CD14-positive monocyte (primary cell): ENCODE results near the gene SCUBE1. TPM values are rescaled to one million over a fixed set of nuclear protein-coding genes. Genes with fewer than 3 reads are reported as not detected.

Experiments
- DNase-seq, 3 donors: peaks; one replicate each; pipeline ENCODE4 v3.0.0-alpha.2; 2011 to 2022
- H2AFZ ChIP-seq: 2 replicates; pipeline ENCODE4 v1.6.0; 2012; ENCODE audit warnings: mild to moderate bottlenecking, low read depth, low read length, inconsistent platforms; ENCODE audit not compliant: insufficient read depth, poor library complexity, severe bottlenecking
- H3K27ac ChIP-seq, 2 donors: 1 replicate in 1 of 2; 2 replicates in 1 of 2; pipeline ENCODE4 v1.5.1; 2012 to 2013; ENCODE audit warnings: low read length in 2 of 2, control low read depth in 1 of 2, inconsistent platforms in 1 of 2, low read depth in 1 of 2, mild to moderate bottlenecking in 1 of 2
- H3K27me3 ChIP-seq, 2 donors: one replicate each; pipeline versions ENCODE4 v1.6.0 to v1.6.1; 2011 to 2013; ENCODE audit warnings: low read length in 2 of 2; ENCODE audit not compliant: control insufficient read depth in 2 of 2, insufficient read depth in 2 of 2
- H3K36me3 ChIP-seq, 2 donors: replicated peaks in 1 of 2; 1 replicate in 1 of 2; 2 replicates in 1 of 2; pipeline versions ENCODE4 v1.5.1 to v1.6.1; 2012 to 2013; ENCODE audit warnings: low read length in 2 of 2, control low read depth in 1 of 2, inconsistent platforms in 1 of 2, mild to moderate bottlenecking in 1 of 2; ENCODE audit not compliant: insufficient read depth in 2 of 2, control insufficient read depth in 1 of 2
- H3K4me1 ChIP-seq, 2 donors: 1 replicate in 1 of 2; 2 replicates in 1 of 2; pipeline versions ENCODE4 v1.5.1 to v1.6.1; 2012 to 2013; ENCODE audit warnings: low read length in 2 of 2, control low read depth in 1 of 2, inconsistent platforms in 1 of 2, mild to moderate bottlenecking in 1 of 2, moderate library complexity in 1 of 2; ENCODE audit not compliant: insufficient read depth in 2 of 2, control insufficient read depth in 1 of 2
- H3K4me2 ChIP-seq: replicated peaks from 2 replicates; pipeline ENCODE3; 2012; ENCODE audit warnings: low read length, moderate library complexity, mild to moderate bottlenecking; ENCODE audit not compliant: poor library complexity, severe bottlenecking; ENCODE audit errors: extremely low read depth
- H3K4me3 ChIP-seq, 3 experiments: fragments of 200-600 bp in 1 of 3; sonication (generic) in 1 of 3; replicated peaks in 1 of 3; 1 replicate in 2 of 3; 2 replicates in 1 of 3; pipeline ENCODE4 v1.5.1; 2011 to 2013; ENCODE audit warnings: low read length in 3 of 3, mild to moderate bottlenecking in 3 of 3, control low read depth in 2 of 3, low read depth in 2 of 3, inconsistent platforms in 1 of 3, moderate library complexity in 1 of 3
- H3K79me2 ChIP-seq: 2 replicates; pipeline ENCODE4 v1.6.0; 2012; ENCODE audit warnings: mild to moderate bottlenecking, control low read depth, inconsistent platforms, low read length, moderate library complexity; ENCODE audit not compliant: insufficient read depth
- H3K9ac ChIP-seq: 2 replicates; pipeline ENCODE4 v1.6.0; 2017; ENCODE audit warnings: low read length, mild to moderate bottlenecking; ENCODE audit not compliant: insufficient read depth, poor library complexity, severe bottlenecking
- H3K9me3 ChIP-seq, 2 donors: replicated peaks in 1 of 2; 1 replicate in 1 of 2; 2 replicates in 1 of 2; pipeline versions ENCODE4 v1.5.1 to v1.6.1; 2012 to 2013; ENCODE audit warnings: low read length in 2 of 2, control low read depth in 1 of 2; ENCODE audit not compliant: control insufficient read depth in 1 of 2, insufficient read depth in 1 of 2
- H4K20me1 ChIP-seq: 2 replicates; pipeline ENCODE4 v1.6.0; 2012; ENCODE audit warnings: mild to moderate bottlenecking, low read length, control low read depth, moderate library complexity; ENCODE audit not compliant: insufficient read depth
- H3K27ac Mint-ChIP-seq, 7 donors: one replicate each; pipeline ENCODE4 v1.8.0; 2020; ENCODE audit warnings: mild to moderate bottlenecking in 7 of 7, mixed read lengths in 7 of 7, moderate library complexity in 6 of 7, inconsistent platforms in 2 of 7
- H3K27me3 Mint-ChIP-seq, 3 donors: one replicate each; pipeline ENCODE4 v1.8.0; 2021 to 2022; ENCODE audit warnings: low read depth in 3 of 3, mild to moderate bottlenecking in 3 of 3, mixed read lengths in 3 of 3, moderate library complexity in 3 of 3, inconsistent platforms in 1 of 3
- H3K36me3 Mint-ChIP-seq, 2 donors: one replicate each; pipeline ENCODE4 v1.8.0; 2020; ENCODE audit warnings: mixed read lengths in 2 of 2, inconsistent platforms in 1 of 2, mild to moderate bottlenecking in 1 of 2
- H3K4me1 Mint-ChIP-seq: one replicate; pipeline ENCODE4 v1.8.0; 2020; ENCODE audit warnings: mild to moderate bottlenecking, mixed read lengths
- H3K4me3 Mint-ChIP-seq, 2 donors: one replicate each; pipeline ENCODE4 v1.8.0; 2020; ENCODE audit warnings: mild to moderate bottlenecking in 2 of 2, mixed read lengths in 2 of 2, moderate library complexity in 1 of 2
- H3K9me3 Mint-ChIP-seq, 7 donors: one replicate each; pipeline ENCODE4 v1.8.0; 2020 to 2022; ENCODE audit warnings: mixed read lengths in 7 of 7, mild to moderate bottlenecking in 6 of 7, moderate library complexity in 6 of 7, inconsistent platforms in 2 of 7
- WGBS: methylation state at CpG from one replicate; pipeline ENCODE4 v1.1.5; 2013; ENCODE audit warnings: missing lambda C conversion rate; ENCODE audit not compliant: insufficient coverage; 5-methylcytosine and 5-hydroxymethylcytosine counted together
- intact Hi-C, 2 donors: fragments of 100-400 bp; cut with micrococcal nuclease; formaldehyde crosslinking; loops; one replicate each; pipeline versions ENCODE4 v1.15.0 to v1.15.1; 2023
- polyA plus RNA-seq, 3 donors: library from polyadenylated mRNA; depleted of rRNA in 1 of 3; unstranded in 2 of 3; stranded (reverse) in 1 of 3; fragments of 300-500 nt in 2 of 3; fragments of >200 nt in 1 of 3; fragmentation: Illumina TruSeq in 2 of 3; gene quantifications; 1 replicate in 2 of 3; 2 replicates in 1 of 3; pipeline ENCODE4 v1.2.3, GENCODE V29; 2012 to 2021
- TF ChIP-seq, protein P1 (sequence below): fragments of 200-600 bp; IDR thresholded peaks from one replicate; pipeline ENCODE4 v1.8.0; 2022; ENCODE audit warnings: antibody characterized with exemption, mild to moderate bottlenecking

SCUBE1 gene
- polyA plus RNA-seq, 3 donors: 0.20 to 0.32 (median 0.26) TPM

DNA sequence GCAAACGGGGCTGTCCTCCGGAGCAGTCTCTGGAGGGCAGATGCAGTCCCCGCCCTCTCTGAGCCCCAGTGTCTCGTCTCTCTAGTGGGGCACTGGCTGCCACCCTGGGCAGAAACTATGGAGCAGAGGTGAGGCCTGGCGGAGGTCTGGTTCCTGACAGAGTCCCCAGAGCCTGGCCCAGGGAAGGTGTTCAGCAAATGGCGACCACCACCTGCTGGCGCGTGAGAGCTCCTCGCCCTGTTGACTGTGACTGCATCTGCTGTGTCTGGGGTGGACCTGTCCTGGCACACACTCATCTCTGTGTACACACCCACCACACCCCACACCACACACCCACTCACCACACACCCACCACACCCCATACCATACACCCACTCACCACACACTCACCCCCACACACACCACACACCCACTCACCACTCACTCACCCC lies 137.9 kb downstream of the SCUBE1 start:
- peaks cover 0 to 4% (median 0%) of the 10 kb centered on the region in 7 donors for H3K9me3 Mint-ChIP-seq
- peaks cover 2% of the 10 kb centered on the region for H3K4me1 Mint-ChIP-seq
- peaks cover 0 to 10% (median 2%) of the 10 kb centered on the region in 3 donors for H3K27me3 Mint-ChIP-seq
- TF ChIP-seq, protein P1, sequence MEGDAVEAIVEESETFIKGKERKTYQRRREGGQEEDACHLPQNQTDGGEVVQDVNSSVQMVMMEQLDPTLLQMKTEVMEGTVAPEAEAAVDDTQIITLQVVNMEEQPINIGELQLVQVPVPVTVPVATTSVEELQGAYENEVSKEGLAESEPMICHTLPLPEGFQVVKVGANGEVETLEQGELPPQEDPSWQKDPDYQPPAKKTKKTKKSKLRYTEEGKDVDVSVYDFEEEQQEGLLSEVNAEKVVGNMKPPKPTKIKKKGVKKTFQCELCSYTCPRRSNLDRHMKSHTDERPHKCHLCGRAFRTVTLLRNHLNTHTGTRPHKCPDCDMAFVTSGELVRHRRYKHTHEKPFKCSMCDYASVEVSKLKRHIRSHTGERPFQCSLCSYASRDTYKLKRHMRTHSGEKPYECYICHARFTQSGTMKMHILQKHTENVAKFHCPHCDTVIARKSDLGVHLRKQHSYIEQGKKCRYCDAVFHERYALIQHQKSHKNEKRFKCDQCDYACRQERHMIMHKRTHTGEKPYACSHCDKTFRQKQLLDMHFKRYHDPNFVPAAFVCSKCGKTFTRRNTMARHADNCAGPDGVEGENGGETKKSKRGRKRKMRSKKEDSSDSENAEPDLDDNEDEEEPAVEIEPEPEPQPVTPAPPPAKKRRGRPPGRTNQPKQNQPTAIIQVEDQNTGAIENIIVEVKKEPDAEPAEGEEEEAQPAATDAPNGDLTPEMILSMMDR: no peak
- H3K79me2 ChIP-seq: no peaks in the 10 kb centered on the region
- H3K4me2 ChIP-seq: no peak overlapping the region
- no peak overlapping the region for H2AFZ ChIP-seq
- H3K27me3 ChIP-seq: no peaks in the 10 kb centered on the region
- no peaks in the 10 kb centered on the region for H3K9me3 ChIP-seq
- no peaks in the 10 kb centered on the region for H3K36me3 Mint-ChIP-seq
- 92% methylated on average over 5 of the region's 9 CpGs for WGBS
- intact Hi-C loops: no loop called here
- no peak overlapping the region for H3K9ac ChIP-seq
- H3K27ac Mint-ChIP-seq: no peak overlapping the region
- H3K27ac ChIP-seq: no peak overlapping the region
- H3K4me1 ChIP-seq: no peaks in the 10 kb centered on the region
- DNase-seq: no peak
- H4K20me1 ChIP-seq: no peaks in the 10 kb centered on the region
- H3K36me3 ChIP-seq: no peaks in the 10 kb centered on the region
- no peak overlapping the region for H3K4me3 Mint-ChIP-seq
- no peak overlapping the region for H3K4me3 ChIP-seq

DNA sequence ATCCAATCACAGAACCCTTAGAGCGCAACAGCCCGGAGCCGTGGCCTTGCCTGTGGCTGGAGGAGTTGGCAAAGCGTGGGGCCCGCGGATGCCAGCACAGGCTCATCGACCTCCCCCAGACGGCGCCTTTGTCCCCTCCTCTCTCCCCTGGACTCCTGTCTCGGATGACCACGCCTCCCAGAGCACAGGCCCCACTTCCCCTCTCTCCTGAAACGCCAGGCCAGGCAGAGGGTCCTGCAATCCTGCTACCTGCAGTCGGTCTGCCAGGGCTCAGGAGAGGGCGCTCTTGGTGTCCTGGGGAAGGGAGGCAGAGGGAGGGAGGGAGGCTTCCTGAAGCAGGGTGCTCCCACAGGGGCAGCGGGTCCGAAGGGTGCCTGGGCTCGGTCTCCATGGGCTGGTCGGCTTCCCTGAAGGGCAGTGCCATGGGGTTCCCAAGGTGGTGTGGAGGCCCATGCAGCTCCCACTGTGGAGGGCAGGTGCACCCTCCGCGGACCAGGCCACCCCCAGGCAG lies 139.6 kb downstream of the SCUBE1 start:
- H3K9me3 ChIP-seq: no peaks in the 10 kb centered on the region
- 97% methylated on average over 9 of the region's 20 CpGs for WGBS
- H3K27me3 Mint-ChIP-seq: peaks cover 2 to 11% (median 3%) of the 10 kb centered on the region in 3 donors
- H3K4me2 ChIP-seq: no peak overlapping the region
- H3K27me3 ChIP-seq: no peaks in the 10 kb centered on the region
- H3K4me1 ChIP-seq: no peaks in the 10 kb centered on the region
- H3K79me2 ChIP-seq: no peaks in the 10 kb centered on the region
- TF ChIP-seq, protein P1: no peak
- H3K9me3 Mint-ChIP-seq: peaks cover 0 to 4% (median 0%) of the 10 kb centered on the region in 7 donors
- no peak overlapping the region for H3K4me3 Mint-ChIP-seq
- H3K36me3 Mint-ChIP-seq: no peaks in the 10 kb centered on the region
- no peaks in the 10 kb centered on the region for H4K20me1 ChIP-seq
- no peak overlapping the region for H3K4me3 ChIP-seq
- no peak for DNase-seq
- H3K4me1 Mint-ChIP-seq: peaks cover 2% of the 10 kb centered on the region
- no peak overlapping the region for H2AFZ ChIP-seq
- no peaks in the 10 kb centered on the region for H3K36me3 ChIP-seq
- no peak overlapping the region for H3K27ac Mint-ChIP-seq
- no peak overlapping the region for H3K9ac ChIP-seq
- H3K27ac ChIP-seq: no peak overlapping the region
- intact Hi-C loops: no loop called here
